Memory B cell (primary cell): ENCODE measurements around the gene PLSCR1.
"Not testable (repeated sequence)": the region's sequence is repeated elsewhere in the genome, so short reads cannot be mapped to it uniquely, and the experiment has no call there.

Experiments used
- ATAC-seq: fragments of 150-1000 bp; cut with Tn5 transposase; 2 replicates; pipeline ENCODE4 v1.10.0; 2021; ENCODE audit warnings: low read depth, mild to moderate bottlenecking, moderate library complexity
- DNase-seq, 2 donors: peaks; one replicate each; pipeline ENCODE4 v3.0.0; 2022; ENCODE audit warnings: low spot score in 2 of 2
- H3K27ac Mint-ChIP-seq: one replicate; pipeline ENCODE4 v1.8.0; 2022; ENCODE audit warnings: mild to moderate bottlenecking, moderate library complexity, mixed read lengths
- H3K27me3 Mint-ChIP-seq: one replicate; pipeline ENCODE4 v1.8.0; 2022; ENCODE audit warnings: mixed read lengths
- H3K36me3 Mint-ChIP-seq: one replicate; pipeline ENCODE4 v1.8.0; 2022; ENCODE audit warnings: mild to moderate bottlenecking, mixed read lengths
- H3K4me1 Mint-ChIP-seq: one replicate; pipeline ENCODE4 v1.8.0; 2022; ENCODE audit warnings: mixed read lengths
- H3K4me3 Mint-ChIP-seq: one replicate; pipeline ENCODE4 v1.8.0; 2022; ENCODE audit warnings: mild to moderate bottlenecking, moderate library complexity, mixed read lengths
- H3K9me3 Mint-ChIP-seq: one replicate; pipeline ENCODE4 v1.8.0; 2022; ENCODE audit warnings: mixed read lengths

The PLSCR1 gene

DNA sequence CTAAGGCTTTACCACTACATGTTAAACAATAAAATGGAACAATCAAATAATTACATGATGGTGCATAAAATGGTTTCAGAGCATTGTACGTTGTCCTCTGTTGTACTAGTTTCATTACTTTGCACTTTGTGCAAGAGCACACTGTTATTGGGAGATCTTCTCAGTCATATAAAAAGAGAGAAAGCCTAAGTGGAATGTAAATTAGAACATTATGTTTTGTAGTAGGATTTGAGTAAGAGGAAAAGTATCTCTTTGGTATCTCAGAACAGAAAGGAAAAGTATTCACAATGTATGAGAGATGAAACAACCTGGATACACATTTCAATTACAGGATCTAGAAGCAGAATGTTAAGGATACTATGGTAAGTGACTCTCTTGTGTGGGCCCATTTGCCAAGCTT is 48.2 kb downstream of the PLSCR1 start:
- ATAC-seq (no peak), DNase-seq (no peak)
- peaks cover 10% of the 10 kb centered on the region for H3K27me3 Mint-ChIP-seq
- H3K4me3 Mint-ChIP-seq, result no peak overlapping the region
- H3K4me1 Mint-ChIP-seq, result no peaks in the 10 kb centered on the region
- no peak overlapping the region for H3K27ac Mint-ChIP-seq
- H3K36me3 Mint-ChIP-seq, result no peaks in the 10 kb centered on the region
- H3K9me3 Mint-ChIP-seq, result peaks cover under 1% of the 10 kb centered on the region

DNA sequence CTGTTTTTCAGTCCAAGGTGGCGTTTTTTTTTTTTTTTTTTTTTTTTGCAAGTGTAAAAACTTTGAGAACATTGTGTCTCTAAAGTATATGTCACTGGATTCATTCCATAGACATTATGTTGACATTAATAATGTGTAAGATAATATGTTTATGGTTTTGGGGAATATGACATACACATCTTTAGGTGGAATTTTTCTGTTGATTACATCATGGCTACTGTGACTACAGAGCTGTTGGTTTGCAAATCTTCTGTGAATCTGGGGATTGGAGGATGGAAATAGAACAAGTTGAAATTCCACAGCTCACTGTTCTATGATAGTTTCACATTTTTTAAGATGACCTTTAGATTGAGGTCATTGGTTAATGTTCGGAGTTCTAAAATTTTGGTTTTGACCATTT is 50.6 kb downstream of the PLSCR1 start:
- H3K27me3 Mint-ChIP-seq, result peaks cover 10% of the 10 kb centered on the region
- ATAC-seq, result no peak
- H3K9me3 Mint-ChIP-seq, result peaks cover 5% of the 10 kb centered on the region
- H3K27ac Mint-ChIP-seq, result no peak overlapping the region
- H3K4me3 Mint-ChIP-seq, result no peak overlapping the region
- DNase-seq, result no peak
- H3K36me3 Mint-ChIP-seq, result peaks cover 2% of the 10 kb centered on the region
- H3K4me1 Mint-ChIP-seq, result no peaks in the 10 kb centered on the region

DNA sequence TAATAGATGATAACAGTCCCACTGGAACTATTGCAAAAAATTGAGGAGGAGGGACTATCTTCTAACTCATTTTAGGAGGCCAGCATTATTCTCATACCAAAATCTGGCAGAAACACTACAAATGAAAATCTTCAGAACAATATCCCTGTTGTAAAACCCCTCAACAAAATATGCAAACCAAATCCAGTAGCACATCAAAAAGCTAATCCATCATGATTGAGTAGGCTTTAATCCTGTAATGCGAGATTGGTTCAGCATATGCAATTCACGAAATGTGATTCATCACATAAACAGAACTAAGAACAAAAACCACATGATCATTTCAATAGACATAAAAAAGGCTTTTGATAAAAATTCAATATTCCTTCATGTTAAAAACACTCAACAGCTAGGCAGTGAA is 51.2 kb downstream of the PLSCR1 start:
- H3K4me3 Mint-ChIP-seq, result no peak overlapping the region
- H3K27me3 Mint-ChIP-seq, result peaks cover 10% of the 10 kb centered on the region
- no peaks in the 10 kb centered on the region for H3K4me1 Mint-ChIP-seq
- H3K27ac Mint-ChIP-seq, result no peak overlapping the region
- ATAC-seq (no peak), DNase-seq (no peak)
- H3K9me3 Mint-ChIP-seq, result peaks cover 6% of the 10 kb centered on the region
- peaks cover 2% of the 10 kb centered on the region for H3K36me3 Mint-ChIP-seq

DNA sequence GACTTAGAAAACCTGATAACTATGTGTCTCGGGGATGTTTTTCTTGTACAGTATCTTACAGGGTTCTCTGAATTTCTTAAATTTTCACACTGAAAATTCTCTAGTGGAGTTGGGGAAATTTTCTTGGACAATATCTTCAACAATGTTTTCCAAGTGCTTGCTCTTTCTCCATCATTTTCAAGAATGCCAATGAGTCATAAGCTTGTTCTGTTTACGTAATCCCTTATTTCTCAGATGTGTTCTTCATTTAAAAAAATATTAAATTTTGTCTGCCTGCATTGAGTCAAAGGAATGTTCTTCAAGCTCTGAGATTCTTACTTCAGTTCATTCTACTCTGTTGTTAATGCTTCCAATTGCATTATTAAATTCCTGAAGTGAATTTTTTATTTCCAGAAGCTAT is 53.1 kb downstream of the PLSCR1 start:
- H3K9me3 Mint-ChIP-seq, result peaks cover 8% of the 10 kb centered on the region
- peaks cover 8% of the 10 kb centered on the region for H3K27me3 Mint-ChIP-seq
- no peak overlapping the region for H3K4me3 Mint-ChIP-seq
- H3K36me3 Mint-ChIP-seq, result peaks cover 2% of the 10 kb centered on the region
- H3K27ac Mint-ChIP-seq, result no peak overlapping the region
- DNase-seq (no peak), ATAC-seq (no peak)
- no peaks in the 10 kb centered on the region for H3K4me1 Mint-ChIP-seq

DNA sequence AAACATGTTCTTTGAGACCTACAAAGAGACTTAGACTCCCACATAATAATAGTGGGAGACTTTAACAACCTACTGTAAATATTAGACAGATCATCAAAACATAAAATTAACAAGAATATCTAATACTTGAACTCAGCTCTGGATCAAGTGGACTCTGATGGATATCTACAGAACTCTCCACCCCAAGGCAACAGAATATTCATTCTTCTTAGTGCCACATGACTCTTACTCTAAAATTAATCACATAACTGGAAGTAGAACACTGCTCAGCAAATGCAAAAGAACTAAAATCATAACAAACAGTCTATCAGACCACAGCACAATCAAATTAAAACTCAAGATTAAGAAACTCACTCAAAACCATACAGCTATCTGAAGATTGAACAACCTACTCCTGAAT is 59.1 kb downstream of the PLSCR1 start:
- Mint-ChIP-seq H3K27me3 (peaks cover 4% of the 10 kb centered on the region), H3K4me3 (no peak overlapping the region), H3K9me3 (peaks cover 12% of the 10 kb centered on the region), H3K4me1 (no peaks in the 10 kb centered on the region), H3K36me3 (peaks cover 3% of the 10 kb centered on the region), H3K27ac (no peak overlapping the region)
- no peak for ATAC-seq
- no peak for DNase-seq

DNA sequence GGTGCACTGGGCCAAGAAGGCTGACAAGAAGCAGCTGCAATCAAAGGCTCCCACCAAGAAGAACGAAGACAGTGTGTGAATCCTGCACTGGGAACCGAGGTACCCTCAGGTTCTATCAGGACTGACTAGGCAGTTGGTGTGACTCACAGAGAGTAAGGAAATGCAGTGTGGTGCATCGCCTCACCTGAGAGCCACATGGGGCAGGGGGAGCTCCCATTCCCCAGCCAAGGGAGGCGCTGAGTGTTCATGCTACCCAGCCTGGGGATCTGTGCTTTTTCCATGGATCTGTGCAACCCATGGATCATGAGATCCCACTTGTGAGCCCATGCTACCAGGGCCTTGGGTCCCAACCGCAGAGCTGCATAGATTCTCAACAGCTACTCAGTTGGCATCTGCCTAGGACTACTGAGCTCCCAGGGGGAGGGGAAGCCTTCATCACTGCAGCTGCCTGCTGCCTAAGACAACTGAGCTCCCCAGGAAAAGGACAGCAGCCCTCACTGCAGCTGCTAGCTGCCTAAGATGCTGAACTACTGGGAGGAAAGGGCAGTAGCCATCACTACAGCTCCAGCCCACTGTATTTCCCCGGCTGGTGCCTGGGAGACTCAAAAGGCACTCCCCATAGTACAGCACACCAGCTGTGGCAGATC is 68.2 kb downstream of the PLSCR1 start:
- ATAC-seq, result no peak
- H3K27ac Mint-ChIP-seq, result no peak overlapping the region
- no peak overlapping the region for H3K4me3 Mint-ChIP-seq
- no peaks in the 10 kb centered on the region for H3K9me3 Mint-ChIP-seq
- H3K27me3 Mint-ChIP-seq, result peaks cover 6% of the 10 kb centered on the region
- H3K4me1 Mint-ChIP-seq, result peaks cover 4% of the 10 kb centered on the region
- H3K36me3 Mint-ChIP-seq, result peaks cover 4% of the 10 kb centered on the region
- DNase-seq, result no peak

DNA sequence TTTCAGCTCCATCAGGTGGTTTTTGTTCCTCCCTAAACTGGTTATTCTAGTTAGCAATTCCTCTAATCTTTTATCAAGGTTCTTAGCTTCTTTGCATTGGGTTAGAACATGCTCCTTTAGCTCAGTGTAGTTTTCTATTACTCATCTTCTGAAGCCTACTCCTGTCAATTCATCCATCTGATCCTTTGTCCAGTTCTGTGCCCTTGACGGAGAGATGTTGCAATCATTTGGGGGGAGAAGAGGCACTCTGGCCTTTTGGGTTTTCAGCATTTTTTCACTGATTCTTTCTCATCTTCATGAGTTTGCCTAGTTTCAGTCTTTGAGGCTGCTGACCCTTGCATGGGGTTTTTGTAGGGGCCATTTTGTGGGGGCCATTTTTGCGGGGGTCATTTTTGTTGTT is 69.4 kb downstream of the PLSCR1 start:
- H3K4me3 Mint-ChIP-seq, ATAC-seq, H3K36me3 Mint-ChIP-seq, H3K4me1 Mint-ChIP-seq, DNase-seq, H3K27me3 Mint-ChIP-seq, H3K9me3 Mint-ChIP-seq, H3K27ac Mint-ChIP-seq: not testable (repeated sequence)

DNA sequence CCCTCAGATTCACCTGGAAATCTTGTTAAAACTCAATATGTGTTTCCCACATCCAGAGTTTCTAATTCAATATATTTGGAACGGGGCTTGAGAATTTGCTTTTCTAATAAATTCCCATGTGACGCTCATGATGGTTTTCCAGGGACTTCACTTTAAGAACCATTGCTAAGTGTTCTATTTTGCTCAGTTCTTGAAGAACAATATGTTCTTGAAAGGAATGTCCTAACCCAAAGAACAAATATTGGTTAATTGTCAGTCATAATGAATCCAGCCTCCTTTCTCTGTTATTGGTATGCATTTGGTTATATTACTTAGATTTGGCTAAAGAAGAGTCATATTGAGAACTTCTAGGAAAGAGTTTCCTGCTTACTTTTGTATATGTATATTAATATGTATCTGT is 70.7 kb downstream of the PLSCR1 start:
- DNase-seq (no peak), ATAC-seq (no peak)
- Mint-ChIP-seq H3K36me3 (no peaks in the 10 kb centered on the region), H3K9me3 (no peaks in the 10 kb centered on the region), H3K4me1 (peaks cover 7% of the 10 kb centered on the region), H3K27me3 (no peaks in the 10 kb centered on the region), H3K4me3 (no peak overlapping the region), H3K27ac (no peak overlapping the region)

DNA sequence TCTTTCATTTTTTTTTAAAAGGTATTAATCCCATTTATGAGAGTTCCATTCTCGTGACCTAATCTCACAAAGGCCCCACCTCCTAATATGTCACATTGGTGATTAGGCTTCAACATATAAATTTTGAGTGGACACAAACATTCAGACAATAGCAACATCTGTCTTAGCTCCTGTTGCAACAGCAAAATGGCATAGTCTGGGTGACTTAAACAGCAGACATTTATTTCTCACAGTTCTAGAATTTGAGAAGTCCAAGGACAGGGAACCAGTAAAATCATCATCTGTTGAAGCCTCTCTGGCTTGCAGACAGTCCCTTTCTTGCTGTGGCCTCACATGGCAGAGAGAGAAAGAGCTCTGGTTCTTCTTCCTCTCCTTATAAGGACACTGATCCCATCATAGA is 71.8 kb downstream of the PLSCR1 start:
- DNase-seq (no peak), ATAC-seq (no peak)
- H3K9me3 Mint-ChIP-seq, result no peaks in the 10 kb centered on the region
- no peaks in the 10 kb centered on the region for H3K36me3 Mint-ChIP-seq
- H3K27ac Mint-ChIP-seq, result no peak overlapping the region
- no peaks in the 10 kb centered on the region for H3K27me3 Mint-ChIP-seq
- peaks cover 7% of the 10 kb centered on the region for H3K4me1 Mint-ChIP-seq
- H3K4me3 Mint-ChIP-seq, result no peak overlapping the region

DNA sequence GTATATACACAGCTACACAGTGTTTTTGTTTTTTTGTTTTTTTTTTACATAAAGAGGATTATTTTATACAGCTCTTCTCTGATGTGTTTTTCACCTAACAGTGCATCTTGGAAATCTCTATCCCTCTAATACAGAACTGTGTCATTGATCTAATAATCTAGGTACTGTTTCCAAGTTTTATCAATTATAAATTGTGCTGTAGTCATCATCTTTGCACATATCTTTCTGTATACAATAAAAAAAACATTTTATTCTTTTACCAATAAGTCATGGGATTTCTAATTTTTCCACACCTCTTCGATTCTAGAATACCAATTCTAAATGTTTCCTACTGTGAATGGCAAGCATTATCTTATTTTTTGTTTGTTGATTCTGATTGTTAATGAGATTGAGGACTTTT is 73.4 kb downstream of the PLSCR1 start:
- no peaks in the 10 kb centered on the region for H3K27me3 Mint-ChIP-seq
- no peak for DNase-seq
- no peak overlapping the region for H3K27ac Mint-ChIP-seq
- peaks cover 7% of the 10 kb centered on the region for H3K4me1 Mint-ChIP-seq
- H3K9me3 Mint-ChIP-seq, result no peaks in the 10 kb centered on the region
- no peak for ATAC-seq
- H3K4me3 Mint-ChIP-seq, result no peak overlapping the region
- H3K36me3 Mint-ChIP-seq, result no peaks in the 10 kb centered on the region

DNA sequence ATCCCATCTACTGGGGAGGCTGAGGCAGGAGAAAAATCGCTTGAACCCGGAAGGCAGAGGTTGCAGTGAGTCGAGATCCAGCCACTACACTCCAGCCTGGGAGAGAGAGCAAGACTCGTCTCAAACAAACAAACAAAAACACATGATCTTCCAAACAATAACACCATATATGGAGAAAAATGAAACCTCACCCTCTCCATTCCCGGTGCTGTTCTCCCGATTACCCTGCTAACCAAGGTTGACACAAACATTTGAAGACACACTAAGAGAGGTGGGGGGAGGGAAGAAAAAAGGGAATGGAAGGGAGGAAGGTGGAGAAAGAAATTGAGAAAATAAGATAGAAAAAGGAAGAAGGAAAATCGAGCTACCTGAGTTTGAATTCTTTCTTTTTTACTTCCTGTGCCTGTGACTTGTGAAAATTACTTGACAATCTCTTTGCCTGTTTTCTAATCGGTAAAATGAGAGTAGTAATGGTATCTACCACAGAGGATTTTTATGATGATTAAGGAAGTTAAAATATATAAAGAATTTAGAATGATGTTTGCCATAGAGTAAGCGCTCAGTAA is 73.9 kb downstream of the PLSCR1 start:
- ATAC-seq (no peak), DNase-seq (no peak)
- H3K4me1 Mint-ChIP-seq, result peaks cover 7% of the 10 kb centered on the region
- H3K36me3 Mint-ChIP-seq, result no peaks in the 10 kb centered on the region
- peak overlapping the region; percentile 88 for H3K4me3 Mint-ChIP-seq
- H3K27ac Mint-ChIP-seq, result peak overlapping the region; percentile 82
- H3K27me3 Mint-ChIP-seq, result no peaks in the 10 kb centered on the region
- H3K9me3 Mint-ChIP-seq, result no peaks in the 10 kb centered on the region

DNA sequence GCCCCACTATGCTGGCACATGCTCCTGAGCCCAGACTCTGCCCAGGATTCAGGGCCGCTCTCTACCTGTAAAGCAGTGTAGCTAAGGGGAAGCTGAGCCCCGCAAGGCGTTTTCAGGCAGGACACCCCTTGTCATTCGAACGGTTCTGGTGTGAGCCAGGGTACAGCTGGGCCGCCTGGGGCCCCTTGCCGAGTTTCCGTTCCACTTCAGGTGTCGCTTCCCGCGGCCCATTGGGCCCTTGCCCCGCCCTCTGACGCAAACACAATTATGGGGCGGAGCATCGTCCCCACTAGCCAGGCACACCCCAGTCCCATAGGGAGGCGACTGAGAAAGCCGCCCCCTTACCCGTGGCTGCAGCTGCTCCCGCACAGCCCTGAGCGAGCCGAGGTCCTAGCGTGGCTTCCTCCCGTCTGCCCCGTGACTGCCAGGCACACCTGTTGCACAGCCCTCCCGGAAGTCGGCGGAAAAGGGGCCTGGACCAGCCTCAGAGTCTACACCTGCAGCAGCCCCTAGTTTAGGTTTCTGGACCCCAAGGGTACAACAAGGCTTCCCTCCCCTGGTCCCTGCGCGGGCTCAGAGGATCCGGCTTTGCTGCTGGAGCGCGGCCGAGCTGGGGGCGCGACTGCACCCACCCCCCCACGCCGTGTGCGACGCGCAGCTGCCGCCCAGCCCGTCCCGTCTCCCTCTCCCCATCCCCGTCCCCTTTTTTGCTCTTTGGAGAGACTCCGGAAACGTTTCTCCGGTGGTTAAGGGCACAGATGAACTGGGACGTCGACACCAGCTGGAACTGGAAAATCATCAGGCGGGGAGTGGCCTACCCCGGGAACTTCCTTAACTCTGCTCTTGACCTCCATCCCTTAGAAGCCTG is 75.0 kb downstream of the PLSCR1 start, which contains the start of gene PLSCR2:
PLSCR2 (minus strand) TSS at position 412 of the 868 bp plus-strand sequence. CDS start 9,657 bp downstream, outside the sequence.
- H3K4me3 Mint-ChIP-seq, result peak within 1 kb of the TSS; percentile 88
- DNase-seq, result peak; percentile 81 to 83
- ATAC-seq, result peak; percentile 90
- H3K4me1 Mint-ChIP-seq, result peaks cover 3% of the 10 kb centered on the region
- H3K27ac Mint-ChIP-seq, result peak within 1 kb of the TSS; percentile 82
- H3K36me3 Mint-ChIP-seq, result no peaks in the 10 kb centered on the region
- H3K27me3 Mint-ChIP-seq, result no peaks in the 10 kb centered on the region
- H3K9me3 Mint-ChIP-seq, result no peaks in the 10 kb centered on the region

DNA sequence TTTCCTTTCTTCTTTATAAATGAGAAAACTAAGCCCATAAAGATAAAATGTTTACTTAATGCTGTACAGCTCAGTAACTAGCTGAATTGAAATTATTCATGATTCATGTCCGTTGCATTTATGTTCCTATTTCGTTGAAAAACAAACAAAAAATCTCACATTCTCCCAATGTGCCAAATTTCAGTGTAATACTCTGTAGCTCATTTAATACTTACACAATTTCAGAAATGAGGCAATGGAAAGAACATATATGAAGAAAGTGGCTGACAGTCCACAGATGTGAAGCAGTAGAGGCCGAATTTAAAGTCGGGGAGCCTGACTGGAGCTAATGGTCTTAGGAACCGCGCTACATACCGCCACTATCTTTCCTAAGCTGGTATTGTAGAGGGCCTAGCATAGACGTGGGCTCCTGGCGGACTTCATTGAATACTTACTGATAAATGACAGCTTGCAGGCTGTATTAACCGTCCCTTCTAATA is 75.7 kb downstream of the PLSCR1 start:
- H3K36me3 Mint-ChIP-seq, result no peaks in the 10 kb centered on the region
- DNase-seq (no peak), ATAC-seq (no peak)
- no peaks in the 10 kb centered on the region for H3K27me3 Mint-ChIP-seq
- H3K4me3 Mint-ChIP-seq, result peak overlapping the region; percentile 88
- H3K27ac Mint-ChIP-seq, result peak overlapping the region; percentile 82
- H3K9me3 Mint-ChIP-seq, result no peaks in the 10 kb centered on the region
- peaks cover 3% of the 10 kb centered on the region for H3K4me1 Mint-ChIP-seq

DNA sequence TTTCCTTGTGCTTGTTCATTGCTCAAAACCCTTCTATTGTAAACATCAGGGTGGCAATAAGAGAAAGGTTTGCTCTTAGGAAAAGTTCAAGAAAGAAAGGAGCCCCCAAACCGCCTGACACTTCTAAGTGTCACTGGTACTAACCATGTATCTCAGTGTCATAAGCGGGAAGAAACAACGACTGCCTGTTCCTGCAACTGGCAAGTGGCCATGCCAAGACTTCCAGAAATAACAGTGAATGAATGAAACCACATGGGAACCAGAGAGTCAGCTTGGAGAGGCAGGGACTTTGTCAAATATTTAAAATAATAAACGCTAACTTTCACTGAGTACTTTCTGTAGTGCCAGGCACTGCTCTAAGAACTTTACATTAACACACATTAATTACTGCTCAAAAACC is 76.2 kb downstream of the PLSCR1 start:
- Mint-ChIP-seq H3K4me3 (no peak overlapping the region), H3K9me3 (no peaks in the 10 kb centered on the region), H3K27ac (peak overlapping the region; percentile 82), H3K27me3 (no peaks in the 10 kb centered on the region), H3K4me1 (peaks cover 3% of the 10 kb centered on the region), H3K36me3 (no peaks in the 10 kb centered on the region)
- no peak for ATAC-seq
- no peak for DNase-seq
